Ammon's horn (tissue), 1 donor: Measurements from ENCODE around the gene LGALS3BP.
"Not testable (repeated sequence)": the region's sequence is repeated elsewhere in the genome, so short reads cannot be mapped to it uniquely, and the experiment has no call there.

Experiments used
- DNase-seq: peaks from one replicate; pipeline ENCODE4 v3.0.0-alpha.2; 2016; ENCODE audit warnings: low spot score

The LGALS3BP gene

GRCh38 chr17:78962984-78963348 lies 16.8 kb downstream of the LGALS3BP start:
- DNase-seq, result not testable (repeated sequence)

GRCh38 chr17:78962345-78962983 lies 17.3 kb downstream of the LGALS3BP start:
- no peak for DNase-seq

GRCh38 chr17:78961571-78961970 lies 18.2 kb downstream of the LGALS3BP start:
- no peak for DNase-seq

- DNase-seq, result no peak
These were observed 18.8 kb downstream of the LGALS3BP start for GRCh38 chr17:78960928-78961327.

- DNase-seq, result no peak
These were observed 19.9 kb downstream of the LGALS3BP start for GRCh38 chr17:78959803-78960202.

- DNase-seq, result no peak
These were observed 21.0 kb downstream of the LGALS3BP start for GRCh38 chr17:78958641-78959127.

GRCh38 chr17:78957128-78957527 lies 22.6 kb downstream of the LGALS3BP start:
- no peak for DNase-seq

GRCh38 chr17:78956254-78956653 lies 23.5 kb downstream of the LGALS3BP start:
- DNase-seq, result no peak

GRCh38 chr17:78954684-78955083 lies 25.0 kb downstream of the LGALS3BP start:
- DNase-seq, result no peak

GRCh38 chr17:78953356-78954350 lies 26.1 kb downstream of the LGALS3BP start:
- DNase-seq, result no peak

GRCh38 chr17:78952706-78953105 lies 27.0 kb downstream of the LGALS3BP start:
- DNase-seq, result no peak

- no peak for DNase-seq
These were observed 27.7 kb downstream of the LGALS3BP start for GRCh38 chr17:78951967-78952551.

GRCh38 chr17:78950870-78951269 lies 28.9 kb downstream of the LGALS3BP start:
- no peak for DNase-seq

GRCh38 chr17:78947235-78948149 lies 32.2 kb downstream of the LGALS3BP start:
- DNase-seq, result no peak

GRCh38 chr17:78946631-78947030 lies 33.1 kb downstream of the LGALS3BP start:
- no peak for DNase-seq

- no peak for DNase-seq
These were observed 33.6 kb downstream of the LGALS3BP start for GRCh38 chr17:78946131-78946530.

- not testable (repeated sequence) for DNase-seq
These were observed 34.3 kb downstream of the LGALS3BP start for GRCh38 chr17:78945455-78945854.

GRCh38 chr17:78944956-78945355 lies 34.8 kb downstream of the LGALS3BP start:
- no peak for DNase-seq

- no peak for DNase-seq
These were observed 35.7 kb downstream of the LGALS3BP start for GRCh38 chr17:78944026-78944425.

GRCh38 chr17:78940708-78941107 lies 39.0 kb downstream of the LGALS3BP start:
- DNase-seq, result no peak

GRCh38 chr17:78940258-78940657 lies 39.5 kb downstream of the LGALS3BP start:
- DNase-seq, result no peak

- no peak for DNase-seq
These were observed 40.1 kb downstream of the LGALS3BP start for GRCh38 chr17:78939615-78940014.
